ENCODE measurements around the gene GADL1.

- TF ChIP-seq EZH2 (IDR thresholded peaks at IDR 0.05) = no peak
- TF ChIP-seq POLR2A (IDR thresholded peaks at IDR 0.05; ENCODE audit: borderline replicate concordance, extremely low read depth, insufficient read depth, insufficient read length) = no peak
- no peak for TF ChIP-seq JUND (IDR thresholded peaks at IDR 0.05)
- TF ChIP-seq EZH2phosphoT487 (IDR thresholded peaks at IDR 0.05; ENCODE audit: borderline replicate concordance) = no peak
- TF ChIP-seq CTCF (IDR thresholded peaks at IDR 0.05 in 2 of 3, conservative IDR thresholded peaks at IDR 0.05 in 1 of 3; ENCODE audit: borderline replicate concordance in 1 of 3, insufficient read depth in 1 of 3, low read depth in 2 of 3, low read length in 2 of 3) = no peak
- no peak for TF ChIP-seq YY1 (IDR thresholded peaks at IDR 0.05; ENCODE audit: extremely low read depth, insufficient replicate concordance, low read depth, low read length)
- no peak for TF ChIP-seq EGR1 (IDR thresholded peaks at IDR 0.05; ENCODE audit: low read depth)
- TF ChIP-seq RAD21 (IDR thresholded peaks at IDR 0.05; ENCODE audit: low read depth) = no peak
Observed at GRCh38 chr3:30702038-30702827, 192.2 kb downstream of the GADL1 start.
